Kidney (tissue), 14 donors: Measurements from ENCODE around the gene TACC3. TPM values are rescaled to one million over a fixed set of nuclear protein-coding genes. Genes with fewer than 3 reads are reported as not detected.
A peak's percentile ranks its signal among the peaks of the same experiment; 100 is the strongest.

Source experiments
- DNase-seq, 5 donors: peaks; one replicate each; pipeline ENCODE4 v3.0.0-alpha.2; 2013 to 2020
- FAIRE-seq: peaks from 2 replicates; lab custom pipeline; 2012; peaks lifted over from hg19 to GRCh38; lab: Jason Lieb, UNC
- H3K27ac ChIP-seq, 2 donors: one replicate each; pipeline ENCODE4 v1.7.0; 2013; ENCODE audit warnings: low read depth in 2 of 2, low read length in 2 of 2, inconsistent platforms in 1 of 2
- H3K27me3 ChIP-seq: one replicate; pipeline ENCODE4 v1.7.1; 2013; ENCODE audit warnings: low read length, inconsistent platforms; ENCODE audit not compliant: control insufficient read depth, insufficient read depth
- H3K36me3 ChIP-seq, 3 donors: one replicate each; pipeline versions ENCODE4 v1.7.0 to v1.7.1; 2013; ENCODE audit warnings: low read length in 3 of 3, control low read depth in 1 of 3, inconsistent platforms in 1 of 3; ENCODE audit not compliant: insufficient read depth in 3 of 3, control insufficient read depth in 2 of 3
- H3K4me1 ChIP-seq, 3 donors: one replicate each; pipeline versions ENCODE4 v1.7.0 to v1.7.1; 2013; ENCODE audit warnings: low read length in 3 of 3, inconsistent platforms in 1 of 3, low read depth in 1 of 3; ENCODE audit not compliant: control insufficient read depth in 2 of 3, insufficient read depth in 2 of 3
- H3K4me3 ChIP-seq, 3 donors: one replicate each; pipeline versions ENCODE4 v1.7.0 to v1.8.1; 2013; ENCODE audit warnings: low read length in 3 of 3, control low read depth in 1 of 3, inconsistent platforms in 1 of 3
- H3K9ac ChIP-seq, 3 donors: one replicate each; pipeline versions ENCODE4 v1.7.0 to v1.7.1; 2013; ENCODE audit warnings: low read length in 3 of 3, control low read depth in 1 of 3, inconsistent platforms in 1 of 3
- H3K9me3 ChIP-seq, 3 donors: one replicate each; pipeline versions ENCODE4 v1.7.0 to v1.7.1; 2013; ENCODE audit warnings: low read length in 3 of 3, control low read depth in 1 of 3, inconsistent platforms in 1 of 3; ENCODE audit not compliant: control insufficient read depth in 2 of 3, insufficient read depth in 1 of 3
- CTCF ChIP-seq: IDR thresholded peaks from 3 replicates; pipeline ENCODE4 v1.5.1; 2012; ENCODE audit warnings: mild to moderate bottlenecking, moderate library complexity, borderline replicate concordance; ENCODE audit not compliant: insufficient read depth; ENCODE audit errors: extremely low read depth
- intact Hi-C: fragments of 100-400 bp; cut with DNase I; formaldehyde crosslinking; loops from one replicate; pipeline ENCODE4 v1.11.1; 2022
- polyA plus RNA-seq: library from polyadenylated mRNA; stranded (reverse); fragments of 350-450 nt; fragmentation: Illumina TruSeq; extraction: RNeasy Lipid Tissue Mini Kit (QIAGEN cat#74804); gene quantifications from one replicate; pipeline ENCODE4 v1.2.3, GENCODE V29; 2014; ENCODE audit warnings: low read depth, low replicate concordance; ENCODE audit not compliant: insufficient read depth
- total RNA-seq: library from RNA; stranded (reverse); fragmentation: NEBNext Ultra II Directional; extraction: Animal tissue kit (Norgen Biotek cat#: 25700); gene quantifications from one replicate; pipeline ENCODE4 v1.2.1, GENCODE V29; 2021
- donor health status: control.
- donor health status: control.
- donor health status: control.
- donor health status: control.
- donor health status: control.
- donor health status: DM: yes; HTN: yes; CAD: no.
- donor health status: Normal renal cell carcinoma (clear cell type).

The TACC3 gene
- total and polyA plus RNA-seq, 2 donors from 2014 or later: 4.9 to 12.2 TPM

GRCh38 chr4:1759170-1759817 is 38.0 kb downstream of the TACC3 start:
- intact Hi-C loops: no loop called here
- peak overlapping the region in 1 of 2 donors; percentile 47 for H3K27ac ChIP-seq

DNA sequence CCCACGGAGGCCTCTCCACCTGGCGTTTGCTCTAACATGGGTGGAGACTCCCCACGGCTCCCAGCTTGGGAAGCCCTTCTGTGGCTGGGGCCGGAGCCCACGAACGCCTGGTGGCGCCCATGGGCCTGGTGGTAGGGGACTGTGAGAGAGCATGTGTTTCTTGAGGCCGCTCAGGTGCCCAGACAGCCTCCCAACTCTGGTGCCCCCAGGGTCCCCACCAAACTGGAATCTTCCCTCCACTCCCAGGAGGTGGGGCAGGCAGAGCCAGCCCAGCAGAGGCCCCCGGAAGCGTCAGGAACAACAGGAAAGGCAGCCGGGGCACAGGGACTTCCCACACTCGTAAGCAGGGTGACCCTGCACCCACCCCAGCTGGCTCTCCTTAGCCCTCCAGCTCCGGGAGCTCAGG is 38.5 kb downstream of the TACC3 start:
- TF ChIP-seq CTCF: no peak
- H3K9ac ChIP-seq: no peak overlapping the region
- intact Hi-C loops: no loop called here
- FAIRE-seq: no peak
- H3K4me3 ChIP-seq: no peak overlapping the region
- H3K36me3 ChIP-seq: no peaks in the 10 kb centered on the region
- H3K27me3 ChIP-seq: no peaks in the 10 kb centered on the region
- no peak for DNase-seq
- H3K9me3 ChIP-seq: no peaks in the 10 kb centered on the region
- H3K4me1 ChIP-seq: peaks cover 0 to 3% (median 0%) of the 10 kb centered on the region in 3 donors
- peak overlapping the region in 1 of 2 donors; percentile 57 for H3K27ac ChIP-seq

More at GRCh38 chr4:1759170-1759817, 38.0 kb downstream of the TACC3 start:
- no peaks in the 10 kb centered on the region for H3K36me3 ChIP-seq
- H3K4me3 ChIP-seq: no peak overlapping the region
- no peaks in the 10 kb centered on the region for H3K9me3 ChIP-seq
- no peak for FAIRE-seq
- no peaks in the 10 kb centered on the region for H3K27me3 ChIP-seq
- no peak for DNase-seq
- peaks cover 0 to 3% (median 0%) of the 10 kb centered on the region in 3 donors for H3K4me1 ChIP-seq
- TF ChIP-seq CTCF: no peak
- H3K9ac ChIP-seq: no peak overlapping the region

GRCh38 chr4:1760521-1761071 is 39.3 kb downstream of the TACC3 start:
- H3K9ac ChIP-seq: no peak overlapping the region
- H3K9me3 ChIP-seq: no peaks in the 10 kb centered on the region
- intact Hi-C loops: no loop called here
- H3K4me1 ChIP-seq: peaks cover 0 to 3% (median 0%) of the 10 kb centered on the region in 3 donors
- no peaks in the 10 kb centered on the region for H3K27me3 ChIP-seq
- no peaks in the 10 kb centered on the region for H3K36me3 ChIP-seq
- H3K27ac ChIP-seq: peak overlapping the region in 1 of 2 donors; percentile 57
- DNase-seq: peak in 3 of 5 donors; percentile 57 to 72 (median 58)
- no peak for TF ChIP-seq CTCF
- no peak for FAIRE-seq
- H3K4me3 ChIP-seq: no peak overlapping the region
